Epithelial cell of proximal tubule (primary cell): ENCODE measurements around the gene ATP5F1C. TPM values are rescaled to one million over a fixed set of nuclear protein-coding genes. Genes with fewer than 3 reads are reported as not detected.

ENCODE experiments used
- DNase-seq: peaks from one replicate; pipeline ENCODE4 v3.0.0-alpha.2; 2011; ENCODE audit warnings: low read depth
- H3K4me3 ChIP-seq: 2 replicates; pipeline ENCODE4 v1.5.1; 2011; ENCODE audit warnings: low read depth, mild to moderate bottlenecking, low read length
- CTCF ChIP-seq: conservative IDR thresholded peaks from 2 replicates; pipeline ENCODE4 v1.5.1; 2012; ENCODE audit warnings: low read depth, mild to moderate bottlenecking, low read length
- total RNA-seq: library from RNA; depleted of rRNA; stranded (reverse); fragments of >200 nt; gene quantifications from 2 replicates; pipeline ENCODE4 v1.2.3, GENCODE V29; 2015

The ATP5F1C gene
- total RNA-seq, 1 donor from 2014 or later: 285 TPM

- no peak overlapping the region for H3K4me3 ChIP-seq
- DNase-seq: no peak
- TF ChIP-seq CTCF: peak; percentile 79
Measured at GRCh38 chr10:7756360-7756992, 31.5 kb upstream of the ATP5F1C start.

GRCh38 chr10:7763929-7764328 lies 24.0 kb upstream of the ATP5F1C start:
- no peak for TF ChIP-seq CTCF
- DNase-seq: no peak
- no peak overlapping the region for H3K4me3 ChIP-seq

- DNase-seq: no peak
- no peak for TF ChIP-seq CTCF
- no peak overlapping the region for H3K4me3 ChIP-seq
Measured at GRCh38 chr10:7766241-7766640, 21.7 kb upstream of the ATP5F1C start.

GRCh38 chr10:7767209-7767608 lies 20.8 kb upstream of the ATP5F1C start:
- no peak for TF ChIP-seq CTCF
- DNase-seq: no peak
- H3K4me3 ChIP-seq: no peak overlapping the region

- no peak overlapping the region for H3K4me3 ChIP-seq
- no peak for DNase-seq
- TF ChIP-seq CTCF: no peak
Measured at GRCh38 chr10:7768417-7768816, 19.6 kb upstream of the ATP5F1C start.

- H3K4me3 ChIP-seq: no peak overlapping the region
- TF ChIP-seq CTCF: no peak
- DNase-seq: no peak
Measured at GRCh38 chr10:7773845-7774801, 13.9 kb upstream of the ATP5F1C start.
